Hepatocyte (in vitro differentiated cells): ENCODE measurements around the gene GRID2.

Source experiments
- CTCF ChIP-seq: fragments of 200-600 bp; sonication (generic); IDR thresholded peaks from 2 replicates; pipeline ENCODE4 v1.5.1; 2016; ENCODE audit warnings: antibody characterized with exemption, mild to moderate bottlenecking; ENCODE audit not compliant: poor library complexity
- EZH2 ChIP-seq: fragments of 200-600 bp; sonication (generic); IDR thresholded peaks from 2 replicates; pipeline ENCODE4 v1.6.1; 2016; ENCODE audit warnings: antibody characterized with exemption, mild to moderate bottlenecking, borderline replicate concordance

GRCh38 chr4:93814722-93815121 lies 1511.0 kb downstream of the GRID2 start:
- TF ChIP-seq EZH2 (no peak), CTCF (no peak)
